Measurements from ENCODE around the gene DNAJB5. TPM values are rescaled to one million over a fixed set of nuclear protein-coding genes. Genes with fewer than 3 reads are reported as not detected.

The DNAJB5 gene
- total and polyA plus RNA-seq, 10 donors = 4.9 to 14.4 (median 9.7) TPM

GRCh38 chr9:34959461-34959860 lies 30.1 kb upstream of the DNAJB5 start:
- no peak for DNase-seq
- Histone ChIP-seq H3K36me3 (no peaks in the 10 kb centered on the region), H3K9me3 (no peaks in the 10 kb centered on the region), H3K27ac (no peak overlapping the region), H3K4me3 (no peak overlapping the region), H3K27me3 (replicated peaks in 1 of 7) (peaks cover 0 to 97% (median 40%) of the 10 kb centered on the region in 7 donors), H3K4me1 (peaks cover 0 to 15% (median 7%) of the 10 kb centered on the region in 6 donors)
- intact Hi-C loops (cut with DNase I; ENCODE audit: low total_unique reads) = no loop called here
- no peak for TF ChIP-seq POLR2A (IDR thresholded peaks at IDR 0.05)
- TF ChIP-seq POLR2AphosphoS5 (IDR thresholded peaks at IDR 0.05) = no peak
- no peak for TF ChIP-seq CTCF (IDR thresholded peaks at IDR 0.05 in 8 of 11, conservative IDR thresholded peaks at IDR 0.05 in 3 of 11)
- WGBS, 5 donors = 90 to 97% (median 92%) methylated on average over 4 of the region's 4 CpGs

- peaks cover 0 to 98% (median 30%) of the 10 kb centered on the region in 7 donors for H3K27me3 ChIP-seq (replicated peaks in 1 of 7)
Observed at GRCh38 chr9:34961574-34962490, 27.7 kb upstream of the DNAJB5 start.

GRCh38 chr9:34962546-34962945 lies 27.0 kb upstream of the DNAJB5 start:
- H3K4me1 ChIP-seq = peaks cover 0 to 12% (median 4%) of the 10 kb centered on the region in 6 donors
- H3K27me3 ChIP-seq (replicated peaks in 1 of 7) = peaks cover 0 to 98% (median 23%) of the 10 kb centered on the region in 7 donors
- TF ChIP-seq POLR2AphosphoS5 (IDR thresholded peaks at IDR 0.05) (no peak), CTCF (IDR thresholded peaks at IDR 0.05 in 8 of 11, conservative IDR thresholded peaks at IDR 0.05 in 3 of 11) (no peak), POLR2A (IDR thresholded peaks at IDR 0.05) (no peak)
- no peak overlapping the region for H3K4me3 ChIP-seq
- H3K9me3 ChIP-seq = no peaks in the 10 kb centered on the region
- no peaks in the 10 kb centered on the region for H3K36me3 ChIP-seq
- 90 to 94% (median 90%) methylated on average over 3 of the region's 3 CpGs for WGBS, 5 donors
- no peak for DNase-seq
- intact Hi-C loops (cut with DNase I; ENCODE audit: low total_unique reads) = no loop called here
- no peak overlapping the region for H3K27ac ChIP-seq

More at GRCh38 chr9:34961574-34962490, 27.7 kb upstream of the DNAJB5 start:
- Histone ChIP-seq H3K4me3 (no peak overlapping the region), H3K4me1 (peaks cover 0 to 15% (median 7%) of the 10 kb centered on the region in 6 donors), H3K27ac (no peak overlapping the region), H3K9me3 (no peaks in the 10 kb centered on the region), H3K36me3 (no peaks in the 10 kb centered on the region)
- DNase-seq = no peak
- intact Hi-C loops (cut with DNase I; ENCODE audit: low total_unique reads) = no loop called here
- 36 to 48% (median 44%) methylated on average over 5 of the region's 5 CpGs for WGBS, 5 donors
- TF ChIP-seq POLR2A (IDR thresholded peaks at IDR 0.05) (no peak), POLR2AphosphoS5 (IDR thresholded peaks at IDR 0.05) (no peak), CTCF (IDR thresholded peaks at IDR 0.05 in 8 of 11, conservative IDR thresholded peaks at IDR 0.05 in 3 of 11) (no peak)

GRCh38 chr9:34963552-34963951 lies 26.0 kb upstream of the DNAJB5 start:
- Histone ChIP-seq H3K36me3 (no peaks in the 10 kb centered on the region), H3K9me3 (no peaks in the 10 kb centered on the region), H3K27me3 (replicated peaks in 1 of 7) (peaks cover 0 to 89% (median 20%) of the 10 kb centered on the region in 7 donors), H3K4me3 (no peak overlapping the region), H3K4me1 (peaks cover 0 to 6% (median 0%) of the 10 kb centered on the region in 6 donors), H3K27ac (no peak overlapping the region)
- no peak for DNase-seq
- intact Hi-C loops (cut with DNase I; ENCODE audit: low total_unique reads) = no loop called here
- TF ChIP-seq POLR2A (IDR thresholded peaks at IDR 0.05) (no peak), CTCF (IDR thresholded peaks at IDR 0.05 in 8 of 11, conservative IDR thresholded peaks at IDR 0.05 in 3 of 11) (no peak), POLR2AphosphoS5 (IDR thresholded peaks at IDR 0.05) (no peak)
- WGBS, 5 donors = 58 to 78% (median 67%) methylated on average over 2 of the region's 2 CpGs

Measured in spleen (tissue), 11 donors.